Mucosa of rectum (tissue), 2 donors: ENCODE results near the gene GPBP1.
"Not testable (repeated sequence)": the region's sequence is repeated elsewhere in the genome, so short reads cannot be mapped to it uniquely, and the experiment has no call there.

ENCODE experiments used
- H3K27ac ChIP-seq, 2 donors: one replicate each; pipeline ENCODE4 v1.7.0; 2013; ENCODE audit warnings: inconsistent platforms in 2 of 2, low read depth in 2 of 2, low read length in 2 of 2
- H3K27me3 ChIP-seq, 2 donors: one replicate each; pipeline ENCODE4 v1.7.0; 2013; ENCODE audit warnings: low read length in 2 of 2; ENCODE audit not compliant: control insufficient read depth in 2 of 2, insufficient read depth in 2 of 2
- H3K36me3 ChIP-seq, 2 donors: one replicate each; pipeline ENCODE4 v1.7.0; 2013; ENCODE audit warnings: low read length in 2 of 2; ENCODE audit not compliant: control insufficient read depth in 2 of 2, insufficient read depth in 2 of 2
- H3K4me1 ChIP-seq, 2 donors: one replicate each; pipeline ENCODE4 v1.7.0; 2013; ENCODE audit warnings: low read length in 2 of 2, mild to moderate bottlenecking in 1 of 2; ENCODE audit not compliant: control insufficient read depth in 2 of 2, insufficient read depth in 2 of 2
- H3K4me3 ChIP-seq, 2 donors: one replicate each; pipeline ENCODE4 v1.7.0; 2013; ENCODE audit warnings: low read length in 2 of 2
- H3K9ac ChIP-seq, 2 donors: one replicate each; pipeline ENCODE4 v1.7.0; 2013; ENCODE audit warnings: low read length in 2 of 2, low read depth in 1 of 2, mild to moderate bottlenecking in 1 of 2
- H3K9me3 ChIP-seq, 2 donors: one replicate each; pipeline ENCODE4 v1.7.0; 2013; ENCODE audit warnings: low read length in 2 of 2; ENCODE audit not compliant: control insufficient read depth in 2 of 2
- donor health status: healthy.
- donor health status: Normal muscosa, but diverticular disease.

Gene GPBP1

GRCh38 chr5:57190593-57190992, 16.7 kb downstream of the GPBP1 start:
- no peak overlapping the region for H3K4me3 ChIP-seq
- H3K4me1 ChIP-seq = no peaks in the 10 kb centered on the region
- no peak overlapping the region for H3K9ac ChIP-seq
- peaks cover 0 to 17% of the 10 kb centered on the region in 2 donors for H3K36me3 ChIP-seq
- H3K27ac ChIP-seq = no peak overlapping the region
- no peaks in the 10 kb centered on the region for H3K9me3 ChIP-seq
- H3K27me3 ChIP-seq = no peaks in the 10 kb centered on the region

GRCh38 chr5:57191163-57191562, 17.3 kb downstream of the GPBP1 start:
- Histone ChIP-seq H3K9ac (no peak overlapping the region), H3K4me1 (no peaks in the 10 kb centered on the region), H3K36me3 (peaks cover 0 to 17% of the 10 kb centered on the region in 2 donors), H3K27me3 (no peaks in the 10 kb centered on the region), H3K27ac (no peak overlapping the region), H3K9me3 (no peaks in the 10 kb centered on the region), H3K4me3 (no peak overlapping the region)

- Histone ChIP-seq H3K4me3 (no peak overlapping the region), H3K27ac (no peak overlapping the region), H3K9ac (no peak overlapping the region), H3K27me3 (no peaks in the 10 kb centered on the region), H3K36me3 (peaks cover 0 to 17% of the 10 kb centered on the region in 2 donors), H3K9me3 (no peaks in the 10 kb centered on the region), H3K4me1 (no peaks in the 10 kb centered on the region)
These were observed 18.1 kb downstream of the GPBP1 start for GRCh38 chr5:57191986-57192385.

GRCh38 chr5:57192832-57193231, 19.0 kb downstream of the GPBP1 start:
- not testable (repeated sequence) for H3K9ac ChIP-seq, H3K27ac ChIP-seq, H3K4me1 ChIP-seq, H3K9me3 ChIP-seq, H3K27me3 ChIP-seq, H3K4me3 ChIP-seq
- H3K36me3 ChIP-seq = peaks cover 0 to 18% of the 10 kb centered on the region in 2 donors

- no peaks in the 10 kb centered on the region for H3K4me1 ChIP-seq
- no peak overlapping the region for H3K4me3 ChIP-seq
- H3K27me3 ChIP-seq = no peaks in the 10 kb centered on the region
- peaks cover 0 to 22% of the 10 kb centered on the region in 2 donors for H3K36me3 ChIP-seq
- H3K9ac ChIP-seq = no peak overlapping the region
- H3K9me3 ChIP-seq = no peaks in the 10 kb centered on the region
- no peak overlapping the region for H3K27ac ChIP-seq
These were observed 20.0 kb downstream of the GPBP1 start for GRCh38 chr5:57193757-57194413.

GRCh38 chr5:57194653-57195052, 20.8 kb downstream of the GPBP1 start:
- Histone ChIP-seq H3K4me1 (peaks cover 2 to 4% of the 10 kb centered on the region in 2 donors), H3K4me3 (no peak overlapping the region), H3K9me3 (no peaks in the 10 kb centered on the region), H3K27ac (no peak overlapping the region), H3K27me3 (no peaks in the 10 kb centered on the region), H3K36me3 (peaks cover 0 to 22% of the 10 kb centered on the region in 2 donors), H3K9ac (no peak overlapping the region)

GRCh38 chr5:57195060-57195459, 21.2 kb downstream of the GPBP1 start:
- no peak overlapping the region for H3K27ac ChIP-seq
- H3K4me1 ChIP-seq = peaks cover 2 to 5% of the 10 kb centered on the region in 2 donors
- H3K4me3 ChIP-seq = no peak overlapping the region
- no peak overlapping the region for H3K9ac ChIP-seq
- no peaks in the 10 kb centered on the region for H3K9me3 ChIP-seq
- H3K27me3 ChIP-seq = no peaks in the 10 kb centered on the region
- peaks cover 0 to 22% of the 10 kb centered on the region in 2 donors for H3K36me3 ChIP-seq

GRCh38 chr5:57199866-57200265, 26.0 kb downstream of the GPBP1 start:
- Histone ChIP-seq H3K27me3 (no peaks in the 10 kb centered on the region), H3K9me3 (no peaks in the 10 kb centered on the region), H3K4me1 (peaks cover 2 to 8% of the 10 kb centered on the region in 2 donors), H3K27ac (no peak overlapping the region), H3K4me3 (no peak overlapping the region), H3K9ac (no peak overlapping the region), H3K36me3 (peaks cover 0 to 8% of the 10 kb centered on the region in 2 donors)

- H3K4me1 ChIP-seq = peaks cover 2 to 8% of the 10 kb centered on the region in 2 donors
- H3K27ac ChIP-seq = no peak overlapping the region
- H3K4me3 ChIP-seq = no peak overlapping the region
- no peak overlapping the region for H3K9ac ChIP-seq
- no peaks in the 10 kb centered on the region for H3K9me3 ChIP-seq
- H3K27me3 ChIP-seq = no peaks in the 10 kb centered on the region
- peaks cover 0 to 7% of the 10 kb centered on the region in 2 donors for H3K36me3 ChIP-seq
These were observed 29.0 kb downstream of the GPBP1 start for GRCh38 chr5:57202811-57203210.

GRCh38 chr5:57207007-57207653, 33.3 kb downstream of the GPBP1 start:
- Histone ChIP-seq H3K27ac (no peak overlapping the region), H3K36me3 (peaks cover 0 to 8% of the 10 kb centered on the region in 2 donors), H3K9ac (no peak overlapping the region), H3K9me3 (no peaks in the 10 kb centered on the region), H3K4me3 (no peak overlapping the region), H3K27me3 (no peaks in the 10 kb centered on the region), H3K4me1 (peaks cover 0 to 3% of the 10 kb centered on the region in 2 donors)
